Measurements from ENCODE around the gene OR2A2.
A peak's percentile ranks its signal among the peaks of the same experiment; 100 is the strongest.
"Not testable (repeated sequence)": the region's sequence is repeated elsewhere in the genome, so short reads cannot be mapped to it uniquely, and the experiment has no call there.

OR2A2 gene

DNA sequence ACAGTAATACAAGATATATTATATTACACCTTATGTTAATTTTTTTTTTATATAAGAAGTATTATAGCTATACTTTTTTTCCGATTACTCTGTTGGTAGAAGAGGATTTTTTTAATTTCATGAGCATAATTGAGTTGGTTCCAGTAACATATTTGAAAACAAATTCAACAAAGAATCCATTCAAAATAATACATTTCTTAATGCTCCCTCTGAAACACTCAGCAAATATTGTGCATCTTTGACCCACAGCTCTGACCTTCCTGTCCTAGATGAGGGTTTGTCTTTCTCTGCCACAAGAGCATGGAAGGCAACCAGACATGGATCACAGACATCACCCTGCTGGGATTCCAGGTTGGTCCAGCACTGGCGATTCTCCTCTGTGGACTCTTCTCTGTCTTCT, at the start of gene OR2A2:
Gene OR2A2 (plus strand): TSS at position 301 of the 400 bp plus-strand sequence. CDS start 0 bp downstream, at position 301.
- DNase-seq (ENCODE audit: low spot score) = no peak

GRCh38 chr7:144063710-144064109, 45.7 kb upstream of the OR2A2 start:
- DNase-seq (ENCODE audit: low spot score) = no peak

GRCh38 chr7:144069511-144069910, 39.9 kb upstream of the OR2A2 start, which contains the start of gene OR2A25:
TSS of gene OR2A25 (plus strand) at chr7:144069811. CDS start at chr7:144074220, 4,409 bp downstream.
- no peak for DNase-seq (ENCODE audit: low spot score)

- no peak for DNase-seq (ENCODE audit: low spot score)
These were observed 39.4 kb upstream of the OR2A2 start for GRCh38 chr7:144069953-144070352.

- no peak for DNase-seq (ENCODE audit: low spot score)
These were observed 35.0 kb upstream of the OR2A2 start for GRCh38 chr7:144074374-144074773.

DNA sequence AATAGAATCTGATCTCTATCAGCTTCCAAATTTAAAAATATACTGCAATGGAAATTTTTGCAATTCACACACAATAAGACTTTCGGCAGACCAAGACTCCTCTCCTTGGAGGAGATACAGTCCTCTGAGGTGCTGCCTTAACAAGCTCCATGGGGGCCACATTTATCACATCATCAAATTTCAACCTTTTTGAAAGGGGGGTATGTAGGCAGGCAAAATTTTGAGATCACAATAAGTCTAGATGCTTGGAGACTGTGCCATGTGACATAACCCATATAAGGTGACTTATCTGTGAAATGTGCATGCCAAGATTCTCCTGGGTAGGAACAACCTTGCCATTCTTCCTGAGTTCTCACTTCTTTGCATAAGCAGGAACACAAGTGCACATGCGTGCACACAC, 23.4 kb upstream of the OR2A2 start, which contains the start of gene OR2A12:
Gene OR2A12 (plus strand): TSS at position 301 of the 400 bp plus-strand sequence. CDS start 8,830 bp downstream, outside the sequence.
- DNase-seq (ENCODE audit: low spot score) = no peak

DNA sequence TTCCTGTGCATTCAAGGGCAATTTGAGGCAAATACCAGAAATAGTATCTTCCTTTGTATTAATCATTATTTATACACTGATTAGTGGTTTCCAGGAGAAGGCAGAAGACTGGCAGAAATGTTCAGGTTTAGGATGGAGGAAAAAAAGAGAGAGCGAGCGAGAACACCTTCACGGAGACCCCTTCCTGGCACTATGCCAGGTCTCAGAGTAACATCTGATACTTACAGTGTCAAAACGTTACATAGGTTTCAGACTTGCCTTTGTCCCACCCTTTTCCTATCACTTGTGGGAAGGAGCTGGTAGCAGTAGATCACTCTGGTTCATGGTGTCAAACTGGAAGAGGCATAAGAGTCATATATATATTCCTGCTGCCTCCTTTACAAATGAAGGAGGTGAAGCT, 22.7 kb upstream of the OR2A2 start:
- no peak for DNase-seq (ENCODE audit: low spot score)

GRCh38 chr7:144087230-144087629, 22.2 kb upstream of the OR2A2 start:
- no peak for DNase-seq (ENCODE audit: low spot score)

DNA sequence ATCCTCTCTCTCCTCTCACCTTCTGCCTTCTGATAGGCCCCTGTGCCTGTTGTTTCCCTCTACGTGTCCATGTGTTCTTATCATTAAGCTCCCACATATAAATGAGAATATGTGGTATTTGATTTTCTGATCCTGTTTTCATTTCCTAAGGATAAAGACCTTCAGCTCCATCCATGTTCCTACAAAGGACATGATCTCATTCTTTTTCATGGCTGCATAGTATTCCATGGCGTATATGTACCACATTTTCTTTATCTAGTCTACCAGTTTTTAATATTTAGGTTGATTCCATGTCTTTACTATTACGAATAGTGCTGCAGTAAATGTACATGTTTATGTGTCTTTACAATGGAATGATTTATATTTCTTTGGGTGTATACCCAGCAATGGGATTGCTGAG, 18.7 kb upstream of the OR2A2 start:
- no peak for DNase-seq (ENCODE audit: low spot score)

DNA sequence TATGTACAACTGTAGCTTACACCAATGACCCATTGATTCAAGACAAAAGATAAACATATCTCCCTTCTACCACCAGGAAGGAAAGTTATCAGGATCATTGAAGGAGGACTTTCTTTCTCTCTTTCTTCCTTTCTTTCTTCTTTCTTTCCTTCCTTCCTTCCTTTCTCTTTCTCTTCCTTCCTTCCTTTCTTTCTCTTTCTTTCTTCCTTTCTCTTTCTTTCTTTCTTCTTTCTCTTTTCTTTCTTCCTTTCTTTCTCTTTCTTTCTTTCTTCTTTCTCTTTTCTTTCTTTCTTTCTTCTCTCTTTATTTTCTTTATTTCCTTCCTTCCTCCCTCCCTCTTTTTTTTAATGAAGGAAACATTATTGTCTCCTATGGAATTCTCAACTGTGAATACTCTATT, 10.6 kb upstream of the OR2A2 start:
- DNase-seq (ENCODE audit: low spot score) = no peak

- DNase-seq (ENCODE audit: low spot score) = no peak
These were observed 8.8 kb upstream of the OR2A2 start for GRCh38 chr7:144100607-144101006.

GRCh38 chr7:144102041-144102440, 7.3 kb upstream of the OR2A2 start:
- no peak for DNase-seq (ENCODE audit: low spot score)

GRCh38 chr7:144105211-144105610, 4.2 kb upstream of the OR2A2 start:
- no peak for DNase-seq (ENCODE audit: low spot score)

DNA sequence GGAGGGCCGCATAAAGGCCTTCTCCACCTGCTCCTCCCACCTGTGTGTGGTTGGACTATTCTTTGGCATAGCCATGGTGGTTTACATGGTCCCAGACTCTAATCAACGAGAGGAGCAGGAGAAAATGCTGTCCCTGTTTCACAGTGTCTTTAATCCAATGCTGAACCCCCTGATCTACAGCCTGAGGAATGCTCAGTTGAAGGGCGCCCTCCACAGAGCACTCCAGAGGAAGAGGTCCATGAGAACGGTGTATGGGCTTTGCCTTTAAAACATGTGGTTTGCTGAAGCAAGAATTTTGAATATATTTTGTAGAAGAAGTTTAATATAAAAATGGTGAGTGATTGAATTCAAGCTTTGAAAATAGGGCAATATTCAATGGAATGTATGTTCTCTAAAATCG, 889 bp downstream of the OR2A2 start:
- no peak for DNase-seq (ENCODE audit: low spot score)

DNA sequence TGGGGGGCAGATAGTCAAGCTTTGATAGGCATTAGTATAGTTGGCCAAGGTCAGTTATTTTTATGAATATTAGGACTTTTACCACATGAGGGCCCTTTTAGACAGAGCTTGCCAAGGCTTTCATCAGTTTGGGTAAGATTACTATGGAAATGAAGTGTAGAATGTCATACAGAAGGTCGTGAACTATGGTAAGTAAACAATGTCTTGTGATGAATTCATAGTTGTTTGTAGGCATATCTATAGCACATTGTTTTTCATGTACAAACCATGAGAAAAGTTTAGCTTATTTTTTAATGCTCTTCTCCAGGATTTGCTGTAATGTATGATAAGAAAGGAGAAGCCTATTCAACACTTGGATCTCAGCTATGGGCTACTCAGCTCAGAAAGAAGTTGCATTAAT, 4.3 kb downstream of the OR2A2 start:
- no peak for DNase-seq (ENCODE audit: low spot score)

DNA sequence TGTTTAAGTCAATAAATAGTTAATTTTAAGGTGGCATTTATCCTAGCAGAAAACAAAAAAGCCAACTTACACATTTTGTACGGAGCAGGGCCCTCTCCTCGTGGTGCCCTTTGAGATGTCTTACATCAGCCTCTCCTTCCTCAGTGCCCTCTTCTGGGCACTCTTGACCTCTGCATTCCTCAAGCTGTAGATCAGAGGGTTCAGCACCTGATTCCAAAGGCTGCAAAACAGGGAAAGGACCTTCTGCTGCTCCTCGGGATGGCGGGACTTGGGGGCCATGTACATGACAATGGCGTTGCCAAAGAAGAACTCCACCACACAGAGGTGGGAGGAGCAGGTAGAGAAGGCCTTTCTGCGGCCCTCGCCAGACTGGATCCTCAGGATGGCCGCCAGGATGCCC, 9.0 kb downstream of the OR2A2 start:
- peak; percentile 5 for DNase-seq (ENCODE audit: low spot score)

- DNase-seq (ENCODE audit: low spot score) = no peak
These were observed 13.5 kb downstream of the OR2A2 start, which contains the start of gene OR2A14 for GRCh38 chr7:144122876-144123275. TSS of gene OR2A14 (plus strand) at chr7:144123176. CDS start at chr7:144129113, 5,937 bp downstream.

GRCh38 chr7:144127714-144128334, 18.4 kb downstream of the OR2A2 start:
- peak; percentile 84 for DNase-seq (ENCODE audit: low spot score)

- not testable (repeated sequence) for DNase-seq (ENCODE audit: low spot score)
These were observed 20.2 kb downstream of the OR2A2 start for GRCh38 chr7:144129601-144130000.

DNA sequence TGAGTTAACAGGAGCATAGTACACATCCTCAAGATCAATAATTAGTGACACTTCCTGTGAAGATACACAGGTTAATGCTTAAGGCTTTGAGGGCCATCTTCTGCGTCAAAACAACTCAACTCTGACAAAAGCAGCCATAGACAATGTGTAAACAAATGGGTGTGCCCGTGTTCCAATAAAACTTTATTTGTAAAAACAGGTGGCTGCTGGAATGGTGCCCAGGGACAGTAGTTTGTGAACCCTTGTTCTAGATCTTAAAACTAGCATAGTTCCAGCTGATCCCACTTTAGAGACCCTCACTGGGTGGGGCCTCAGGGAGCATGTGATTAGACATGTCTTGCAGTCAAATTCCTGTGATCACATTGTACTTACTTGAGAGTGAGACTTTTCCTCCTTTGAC, 21.3 kb downstream of the OR2A2 start:
- DNase-seq (ENCODE audit: low spot score) = peak; percentile 41

GRCh38 chr7:144132262-144132661, 22.9 kb downstream of the OR2A2 start:
- DNase-seq (ENCODE audit: low spot score) = no peak

DNA sequence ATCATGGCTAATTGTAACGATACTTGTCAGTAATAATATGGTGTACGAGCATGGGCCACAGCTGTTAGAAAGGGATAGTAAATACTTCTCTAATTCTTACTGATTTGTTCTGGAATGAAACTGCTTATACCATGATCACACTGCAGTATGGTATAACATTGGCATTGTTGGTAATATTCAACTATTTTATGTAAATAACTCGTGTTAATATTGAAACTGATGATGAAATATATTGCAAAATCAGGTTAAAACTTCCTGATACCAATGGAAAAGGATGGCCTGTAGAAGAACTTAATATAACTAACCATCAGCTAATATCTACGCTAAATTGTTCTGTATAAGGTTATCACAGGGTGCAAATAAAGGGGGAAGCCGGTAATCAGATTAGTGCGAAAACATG, 23.9 kb downstream of the OR2A2 start:
- DNase-seq (ENCODE audit: low spot score) = no peak

DNA sequence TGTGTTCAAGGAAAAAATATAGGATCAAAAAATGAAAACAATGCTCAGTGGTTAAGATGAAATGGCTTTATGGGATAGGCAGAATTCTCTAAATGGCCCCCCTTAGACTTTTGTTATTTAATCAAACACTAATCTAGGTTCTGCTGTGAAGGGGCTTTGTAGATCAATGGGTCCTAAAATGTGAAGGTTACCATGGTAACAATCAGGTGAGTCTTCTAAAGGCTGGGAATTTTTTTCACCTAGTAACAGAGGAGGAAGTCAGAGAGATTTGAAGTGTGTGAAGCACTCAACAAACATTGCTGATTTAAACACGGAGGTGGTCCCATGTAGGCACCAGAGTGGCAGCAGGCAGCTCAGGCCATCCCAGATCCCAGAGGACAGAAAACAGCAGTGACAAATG, 24.7 kb downstream of the OR2A2 start:
- no peak for DNase-seq (ENCODE audit: low spot score)

GRCh38 chr7:144137501-144137900, 28.1 kb downstream of the OR2A2 start:
- DNase-seq (ENCODE audit: low spot score) = no peak

All from kidney tubule cell (primary cell).